T-cell (primary cell): ENCODE measurements around the gene PBX1. TPM values are rescaled to one million over a fixed set of nuclear protein-coding genes. Genes with fewer than 3 reads are reported as not detected.

ENCODE experiments used
- ATAC-seq, 4 experiments: fragments of 200-7000 bp in 3 of 4; fragments of 150-1000 bp in 1 of 4; cut with Tn5 transposase; replicated peaks in 1 of 4; 1 replicate in 3 of 4; 2 replicates in 1 of 4; pipeline ENCODE4 v1.10.0; 2021; ENCODE audit warnings: moderate library complexity in 3 of 4, mild to moderate bottlenecking in 2 of 4, moderate number of reproducible peaks in 1 of 4
- CTCF ChIA-PET, 2 donors: fragments of 300-600 bp; sonication (Branson Sonifier 250); formaldehyde crosslinking; loops; one replicate each; lab custom pipeline; 2022; ENCODE audit warnings: antibody characterized with exemption in 2 of 2; lab: Charles Lee
- POLR2A ChIA-PET, 2 donors: fragments of 300-600 bp; sonication (Branson Sonifier 250); formaldehyde crosslinking; loops; one replicate each; lab custom pipeline; 2022; ENCODE audit warnings: antibody characterized with exemption in 2 of 2; lab: Charles Lee
- DNase-seq, 35 experiments: peaks; one replicate each; pipeline versions ENCODE4 v3.0.0 to v3.0.0-alpha.2; 2013 to 2023
- H3K27ac ChIP-seq: one replicate; pipeline ENCODE4 v1.5.1; 2013; ENCODE audit warnings: low read length
- H3K27me3 ChIP-seq, 2 experiments: replicated peaks in 1 of 2; 1 replicate in 1 of 2; 2 replicates in 1 of 2; pipeline versions ENCODE4 v1.6.1 to v1.7.0; 2013; ENCODE audit warnings: low read length in 1 of 2, mixed read lengths in 1 of 2; ENCODE audit not compliant: control insufficient read depth in 2 of 2, insufficient read depth in 2 of 2; ENCODE audit errors: extremely low read depth in 1 of 2
- H3K36me3 ChIP-seq, 2 donors: 1 replicate in 1 of 2; 2 replicates in 1 of 2; pipeline versions ENCODE4 v1.6.1 to v1.7.0; 2013; ENCODE audit warnings: low read length in 1 of 2; ENCODE audit not compliant: control insufficient read depth in 2 of 2, insufficient read depth in 1 of 2; ENCODE audit errors: extremely low read depth in 1 of 2
- H3K4me1 ChIP-seq, 2 experiments: 1 replicate in 1 of 2; 2 replicates in 1 of 2; pipeline versions ENCODE4 v1.6.1 to v1.7.0; 2013; ENCODE audit warnings: low read length in 2 of 2, mixed read lengths in 1 of 2; ENCODE audit not compliant: insufficient read depth in 2 of 2, control insufficient read depth in 1 of 2; ENCODE audit errors: extremely low read depth in 1 of 2
- H3K4me3 ChIP-seq, 2 donors: 1 replicate in 1 of 2; 2 replicates in 1 of 2; pipeline versions ENCODE4 v1.5.1 to v1.7.0; 2013; ENCODE audit warnings: mild to moderate bottlenecking in 2 of 2, low read length in 1 of 2, moderate library complexity in 1 of 2; ENCODE audit not compliant: control insufficient read depth in 1 of 2; ENCODE audit errors: extremely low read depth in 1 of 2
- H3K9me3 ChIP-seq: 2 replicates; pipeline ENCODE4 v1.7.0; 2013
- H3K27ac Mint-ChIP-seq, 2 donors: one replicate each; pipeline ENCODE4 v1.8.0; 2020 to 2021; ENCODE audit warnings: mild to moderate bottlenecking in 2 of 2, mixed read lengths in 2 of 2
- H3K27me3 Mint-ChIP-seq, 2 donors: one replicate each; pipeline ENCODE4 v1.8.0; 2021 to 2022; ENCODE audit warnings: mixed read lengths in 2 of 2
- H3K36me3 Mint-ChIP-seq: one replicate; pipeline ENCODE4 v1.8.0; 2021; ENCODE audit warnings: mixed read lengths
- H3K4me1 Mint-ChIP-seq, 3 donors: one replicate each; pipeline ENCODE4 v1.8.0; 2020 to 2022; ENCODE audit warnings: mixed read lengths in 3 of 3, mild to moderate bottlenecking in 1 of 3
- H3K4me3 Mint-ChIP-seq, 3 donors: one replicate each; pipeline ENCODE4 v1.8.0; 2020 to 2022; ENCODE audit warnings: mild to moderate bottlenecking in 3 of 3, mixed read lengths in 3 of 3, moderate library complexity in 3 of 3
- H3K9me3 Mint-ChIP-seq, 3 donors: one replicate each; pipeline ENCODE4 v1.8.0; 2020 to 2022; ENCODE audit warnings: mixed read lengths in 3 of 3
- WGBS: methylation state at CpG from one replicate; pipeline ENCODE4 v1.1.5; 2013; ENCODE audit warnings: missing lambda C conversion rate; ENCODE audit not compliant: insufficient coverage; 5-methylcytosine and 5-hydroxymethylcytosine counted together
- total RNA-seq, 35 experiments: library from RNA in 6 of 35; stranded (reverse) in 6 of 35; fragments of 120-200 nt in 1 of 35; gene quantifications; one replicate each; pipeline versions ENCODE4 v1.2.1 to v1.2.4 and lab custom pipeline; 2013 to 2026

PBX1 gene
- total RNA-seq, 5 donors from 2014 or later (not counting 1 experiment from before 2014, with no cell fraction given), result 0.92 to 2.9 (median 1.8) TPM

GRCh38 chr1:164578479-164579200, 19.7 kb downstream of the PBX1 start:
- WGBS, result 88% methylated on average over 4 of the region's 4 CpGs
- no peak overlapping the region for H3K4me3 ChIP-seq
- Mint-ChIP-seq H3K27me3 (peaks cover 0 to 3% of the 10 kb centered on the region in 2 donors), H3K4me3 (no peak overlapping the region), H3K9me3 (peaks cover 0 to 3% (median 0%) of the 10 kb centered on the region in 3 donors), H3K36me3 (no peaks in the 10 kb centered on the region), H3K27ac (no peak overlapping the region), H3K4me1 (no peaks in the 10 kb centered on the region)
- H3K27ac ChIP-seq, result no peak overlapping the region
- ChIA-PET POLR2A (no interaction called here), CTCF (interaction anchor here in 1 of 2 donors (0.5 kb wide), 1 partner anchor 196 kb away, joined by 3 read pairs; no protein-coding TSS in a partner anchor)
- peaks cover 0 to 2% of the 10 kb centered on the region in 2 experiments for H3K27me3 ChIP-seq
- H3K36me3 ChIP-seq, result no peaks in the 10 kb centered on the region
- no peaks in the 10 kb centered on the region for H3K9me3 ChIP-seq
- ATAC-seq (no peak), DNase-seq (no peak)
- no peaks in the 10 kb centered on the region for H3K4me1 ChIP-seq

GRCh38 chr1:164579381-164579780, 20.4 kb downstream of the PBX1 start:
- Mint-ChIP-seq H3K4me1 (no peaks in the 10 kb centered on the region), H3K27me3 (peaks cover 0 to 3% of the 10 kb centered on the region in 2 donors), H3K36me3 (no peaks in the 10 kb centered on the region), H3K9me3 (peaks cover 0 to 3% (median 0%) of the 10 kb centered on the region in 3 donors), H3K27ac (no peak overlapping the region), H3K4me3 (no peak overlapping the region)
- ATAC-seq (no peak), DNase-seq (no peak)
- Histone ChIP-seq H3K4me3 (no peak overlapping the region), H3K27ac (no peak overlapping the region), H3K9me3 (no peaks in the 10 kb centered on the region), H3K27me3 (peaks cover 0 to 2% of the 10 kb centered on the region in 2 experiments), H3K4me1 (no peaks in the 10 kb centered on the region), H3K36me3 (no peaks in the 10 kb centered on the region)
- ChIA-PET CTCF (no interaction called here), POLR2A (no interaction called here)
- 74% methylated on average over 4 of the region's 4 CpGs for WGBS

GRCh38 chr1:164581762-164582161, 22.8 kb downstream of the PBX1 start:
- H3K9me3 ChIP-seq, result no peaks in the 10 kb centered on the region
- no peak overlapping the region for H3K4me3 ChIP-seq
- ChIA-PET CTCF (no interaction called here), POLR2A (no interaction called here)
- Mint-ChIP-seq H3K27me3 (peaks cover 0 to 3% of the 10 kb centered on the region in 2 donors), H3K27ac (no peak overlapping the region), H3K9me3 (no peaks in the 10 kb centered on the region), H3K4me1 (no peaks in the 10 kb centered on the region), H3K4me3 (no peak overlapping the region), H3K36me3 (no peaks in the 10 kb centered on the region)
- WGBS, result no CpG with 5 or more reads among the region's 1 CpG
- H3K27me3 ChIP-seq, result peaks cover 0 to 2% of the 10 kb centered on the region in 2 experiments
- H3K27ac ChIP-seq, result no peak overlapping the region
- no peaks in the 10 kb centered on the region for H3K4me1 ChIP-seq
- ATAC-seq (no peak), DNase-seq (no peak)
- no peaks in the 10 kb centered on the region for H3K36me3 ChIP-seq

GRCh38 chr1:164583196-164583595, 24.2 kb downstream of the PBX1 start:
- H3K27ac ChIP-seq, result no peak overlapping the region
- no peaks in the 10 kb centered on the region for H3K36me3 Mint-ChIP-seq

GRCh38 chr1:164583835-164584539, 25.0 kb downstream of the PBX1 start:
- POLR2A ChIA-PET, result no interaction called here
- no peaks in the 10 kb centered on the region for H3K4me1 Mint-ChIP-seq
- no peak overlapping the region for H3K27ac Mint-ChIP-seq
- H3K27me3 Mint-ChIP-seq, result peaks cover 0 to 3% of the 10 kb centered on the region in 2 donors
- DNase-seq (no peak), ATAC-seq (no peak)
- Histone ChIP-seq H3K4me3 (no peak overlapping the region), H3K4me1 (no peaks in the 10 kb centered on the region), H3K9me3 (no peaks in the 10 kb centered on the region), H3K36me3 (no peaks in the 10 kb centered on the region), H3K27ac (no peak overlapping the region), H3K27me3 (peaks cover 0 to 2% of the 10 kb centered on the region in 2 experiments)
- H3K4me3 Mint-ChIP-seq, result no peak overlapping the region
- no peaks in the 10 kb centered on the region for H3K9me3 Mint-ChIP-seq
- no peaks in the 10 kb centered on the region for H3K36me3 Mint-ChIP-seq
- WGBS, result 88% methylated on average over 2 of the region's 5 CpGs
- CTCF ChIA-PET, result no interaction called here

More at GRCh38 chr1:164583196-164583595, 24.2 kb downstream of the PBX1 start:
- ChIA-PET CTCF (interaction anchor here in 1 of 2 donors (0.7 kb wide), 1 partner anchor 242 kb away, joined by 4 read pairs; no protein-coding TSS in a partner anchor), POLR2A (no interaction called here)
- Histone ChIP-seq H3K4me1 (no peaks in the 10 kb centered on the region), H3K4me3 (no peak overlapping the region), H3K27me3 (peaks cover 0 to 2% of the 10 kb centered on the region in 2 experiments), H3K36me3 (no peaks in the 10 kb centered on the region), H3K9me3 (no peaks in the 10 kb centered on the region)
- Mint-ChIP-seq H3K27me3 (peaks cover 0 to 3% of the 10 kb centered on the region in 2 donors), H3K27ac (no peak overlapping the region), H3K4me1 (no peaks in the 10 kb centered on the region), H3K9me3 (no peaks in the 10 kb centered on the region), H3K4me3 (no peak overlapping the region)
- DNase-seq, result no peak
- WGBS, result no CpG with 5 or more reads among the region's 1 CpG
- no peak for ATAC-seq

GRCh38 chr1:164586591-164586990, 27.6 kb downstream of the PBX1 start:
- Mint-ChIP-seq H3K9me3 (no peaks in the 10 kb centered on the region), H3K36me3 (no peaks in the 10 kb centered on the region), H3K27me3 (peaks cover 0 to 14% of the 10 kb centered on the region in 2 donors), H3K4me1 (no peaks in the 10 kb centered on the region), H3K27ac (no peak overlapping the region), H3K4me3 (no peak overlapping the region)
- no peaks in the 10 kb centered on the region for H3K4me1 ChIP-seq
- no peaks in the 10 kb centered on the region for H3K36me3 ChIP-seq
- H3K4me3 ChIP-seq, result no peak overlapping the region
- 74% methylated on average over 4 of the region's 5 CpGs for WGBS
- H3K27ac ChIP-seq, result no peak overlapping the region
- no peak for DNase-seq
- H3K9me3 ChIP-seq, result no peaks in the 10 kb centered on the region
- ChIA-PET POLR2A (no interaction called here), CTCF (no interaction called here)
- ATAC-seq, result no peak
- H3K27me3 ChIP-seq, result peaks cover 0 to 2% of the 10 kb centered on the region in 2 experiments
